H9 (cell line): ENCODE measurements around the gene KIF6. TPM values are rescaled to one million over a fixed set of nuclear protein-coding genes. Genes with fewer than 3 reads are reported as not detected.

Source experiments
- DNase-seq: peaks from one replicate; pipeline ENCODE4 v3.0.0-alpha.2; 2017
- H2AFZ ChIP-seq: one replicate; pipeline ENCODE4 v1.6.1; 2013; ENCODE audit warnings: mild to moderate bottlenecking, low read length, control low read depth, moderate library complexity
- H2AK5ac ChIP-seq: 2 replicates; pipeline ENCODE4 v1.6.1; 2013; ENCODE audit warnings: low read length, control low read depth, mixed read lengths; ENCODE audit not compliant: insufficient read length
- H2BK120ac ChIP-seq: one replicate; pipeline ENCODE4 v1.6.1; 2013; ENCODE audit warnings: low read depth, mild to moderate bottlenecking, low read length, control low read depth, inconsistent platforms; ENCODE audit not compliant: poor library complexity, severe bottlenecking
- H2BK12ac ChIP-seq: 2 replicates; pipeline ENCODE4 v1.6.1; 2013; ENCODE audit warnings: low read length, control low read depth, mixed read lengths, low read depth; ENCODE audit not compliant: insufficient read length
- H2BK15ac ChIP-seq: 2 replicates; pipeline ENCODE4 v1.6.1; 2013; ENCODE audit warnings: low read depth, low read length, control low read depth
- H2BK20ac ChIP-seq: one replicate; pipeline ENCODE4 v1.6.1; 2013; ENCODE audit warnings: low read depth, mild to moderate bottlenecking, low read length, control low read depth, inconsistent platforms; ENCODE audit not compliant: poor library complexity, severe bottlenecking
- H2BK5ac ChIP-seq: 2 replicates; pipeline ENCODE4 v1.6.1; 2013; ENCODE audit warnings: low read length, control low read depth, mixed read lengths; ENCODE audit not compliant: insufficient read length
- H3K14ac ChIP-seq: 2 replicates; pipeline ENCODE4 v1.6.1; 2013; ENCODE audit warnings: low read length, control low read depth; ENCODE audit not compliant: insufficient read depth
- H3K18ac ChIP-seq: 2 replicates; pipeline ENCODE4 v1.6.1; 2013; ENCODE audit warnings: low read depth, mild to moderate bottlenecking, mixed read lengths, low read length, control low read depth; ENCODE audit not compliant: insufficient read length
- H3K23ac ChIP-seq: 2 replicates; pipeline ENCODE4 v1.6.1; 2013; ENCODE audit warnings: low read length, control low read depth, mixed read lengths, low read depth; ENCODE audit not compliant: insufficient read length
- H3K23me2 ChIP-seq: 2 replicates; pipeline ENCODE4 v1.6.1; 2013; ENCODE audit warnings: low read depth, mild to moderate bottlenecking, mixed read lengths, low read length, control low read depth; ENCODE audit not compliant: insufficient read length, poor library complexity, severe bottlenecking
- H3K27ac ChIP-seq: 2 replicates; pipeline ENCODE4 v1.5.1; 2013; ENCODE audit warnings: low read length, control low read depth, mixed read lengths, low read depth; ENCODE audit not compliant: insufficient read length
- H3K27me3 ChIP-seq: 2 replicates; pipeline ENCODE4 v1.6.1; 2013; ENCODE audit warnings: low read length, control low read depth, inconsistent platforms; ENCODE audit not compliant: insufficient read depth
- H3K4ac ChIP-seq: 2 replicates; pipeline ENCODE4 v1.6.1; 2013; ENCODE audit warnings: low read depth, mild to moderate bottlenecking, control low read depth, inconsistent platforms, low read length, moderate library complexity
- H3K4me1 ChIP-seq: 2 replicates; pipeline ENCODE4 v1.6.1; 2013; ENCODE audit warnings: low read length, control low read depth, inconsistent platforms; ENCODE audit not compliant: insufficient read depth
- H3K4me2 ChIP-seq: 2 replicates; pipeline ENCODE4 v1.6.1; 2013; ENCODE audit warnings: low read length, control low read depth, mixed read lengths; ENCODE audit not compliant: insufficient read length, insufficient read depth
- H3K56ac ChIP-seq: 2 replicates; pipeline ENCODE4 v1.6.1; 2013; ENCODE audit warnings: low read depth, mild to moderate bottlenecking, mixed read lengths, low read length, control low read depth; ENCODE audit not compliant: insufficient read length
- H3K79me1 ChIP-seq: 2 replicates; pipeline ENCODE4 v1.6.1; 2013; ENCODE audit warnings: low read depth, mild to moderate bottlenecking, moderate library complexity, low read length, control low read depth, inconsistent platforms; ENCODE audit not compliant: insufficient read depth, poor library complexity, severe bottlenecking
- H3K79me2 ChIP-seq: 2 replicates; pipeline ENCODE4 v1.6.1; 2013; ENCODE audit warnings: low read length, control low read depth, inconsistent platforms; ENCODE audit not compliant: insufficient read depth
- H3K9ac ChIP-seq: 2 replicates; pipeline ENCODE4 v1.6.1; 2013; ENCODE audit warnings: low read length, control low read depth, mixed read lengths; ENCODE audit not compliant: insufficient read length; ENCODE audit errors: extremely low read depth
- H3K9me3 ChIP-seq: one replicate; pipeline ENCODE4 v1.6.1; 2013; ENCODE audit warnings: low read depth, low read length, inconsistent platforms; ENCODE audit not compliant: control insufficient read depth
- H3T11ph ChIP-seq: one replicate; pipeline ENCODE4 v1.6.1; 2013; ENCODE audit warnings: mild to moderate bottlenecking, low read length, control low read depth, inconsistent platforms
- H4K20me1 ChIP-seq: one replicate; pipeline ENCODE4 v1.6.1; 2013; ENCODE audit not compliant: control insufficient read depth, insufficient read length, insufficient read depth
- H4K5ac ChIP-seq: 2 replicates; pipeline ENCODE4 v1.6.1; 2013; ENCODE audit warnings: low read depth, mild to moderate bottlenecking, mixed read lengths, low read length, control low read depth; ENCODE audit not compliant: insufficient read length
- H4K8ac ChIP-seq: replicated peaks from 2 replicates; pipeline ENCODE4 v1.6.1; 2013; ENCODE audit warnings: low read length, control low read depth, mixed read lengths, low read depth; ENCODE audit not compliant: insufficient read length
- H4K91ac ChIP-seq: 2 replicates; pipeline ENCODE4 v1.6.1; 2013; ENCODE audit warnings: low read depth, mild to moderate bottlenecking, moderate library complexity, mixed read lengths, low read length, control low read depth; ENCODE audit not compliant: insufficient read length
- H3K27ac Mint-ChIP-seq, 3 experiments: 2 replicates in 2 of 3; 3 replicates in 1 of 3; pipeline ENCODE4 v1.8.0; 2020 to 2021; ENCODE audit warnings: mixed read lengths in 3 of 3, mild to moderate bottlenecking in 1 of 3, moderate library complexity in 1 of 3
- H3K27me3 Mint-ChIP-seq: 2 replicates; pipeline ENCODE4 v1.8.0; 2021; ENCODE audit warnings: low read depth, mild to moderate bottlenecking, moderate library complexity, mixed read lengths
- H3K36me3 Mint-ChIP-seq, 3 experiments: 2 replicates in 2 of 3; 3 replicates in 1 of 3; pipeline ENCODE4 v1.8.0; 2020 to 2021; ENCODE audit warnings: low read depth in 3 of 3, mixed read lengths in 3 of 3; ENCODE audit not compliant: insufficient read depth in 1 of 3
- H3K4me1 Mint-ChIP-seq, 2 experiments: 2 replicates each; pipeline ENCODE4 v1.8.0; 2020; ENCODE audit warnings: mixed read lengths in 2 of 2
- H3K4me3 Mint-ChIP-seq, 2 experiments: 2 replicates in 1 of 2; 3 replicates in 1 of 2; pipeline ENCODE4 v1.8.0; 2020 to 2021; ENCODE audit warnings: mild to moderate bottlenecking in 2 of 2, mixed read lengths in 2 of 2, moderate library complexity in 1 of 2
- H3K9me3 Mint-ChIP-seq, 2 experiments: 2 replicates in 1 of 2; 3 replicates in 1 of 2; pipeline ENCODE4 v1.8.0; 2020; ENCODE audit warnings: mild to moderate bottlenecking in 2 of 2, mixed read lengths in 2 of 2, moderate library complexity in 1 of 2
- CTCF ChIP-seq: fragments of 200-600 bp; sonication (generic); conservative IDR thresholded peaks from 3 replicates; pipeline ENCODE4 v1.8.0; 2021; ENCODE audit warnings: antibody characterized with exemption, mild to moderate bottlenecking
- whole genome bisulfite sequencing: extraction: QIAGEN DNeasy Blood & Tissue Kit; methylation state at CpG from one replicate; pipeline ENCODE4 v1.1.7; 2013; ENCODE audit warnings: missing lambda C conversion rate, low lambda C conversion rate, mixed read lengths; ENCODE audit not compliant: insufficient read length; ENCODE audit errors: extremely low coverage; 5-methylcytosine and 5-hydroxymethylcytosine counted together
- total RNA-seq: library from RNA; stranded (reverse); gene quantifications from 2 replicates; pipeline ENCODE4 v1.2.1, GENCODE V29; 2021

KIF6 gene
- total RNA-seq, 1 experiment from 2014 or later, result 0.63 TPM

GRCh38 chr6:39365281-39366074 lies 359.7 kb downstream of the KIF6 start:
- H2BK12ac ChIP-seq, result no peak overlapping the region
- H3K27ac ChIP-seq, result no peak overlapping the region
- H3K9me3 ChIP-seq, result no peaks in the 10 kb centered on the region
- WGBS, result no CpG with 5 or more reads among the region's 13 CpGs
- no peaks in the 10 kb centered on the region for H3K27me3 ChIP-seq
- H3K4me1 ChIP-seq, result no peaks in the 10 kb centered on the region
- H2BK120ac ChIP-seq, result no peak overlapping the region
- no peak overlapping the region for H3K56ac ChIP-seq
- no peaks in the 10 kb centered on the region for H3K23me2 ChIP-seq
- no peak overlapping the region; the same call in 1 of the 2 replicates for H3K14ac ChIP-seq
- no peak overlapping the region for H2AFZ ChIP-seq
- H3K27me3 Mint-ChIP-seq, result peaks cover 15% of the 10 kb centered on the region
- no peak overlapping the region for H2BK5ac ChIP-seq
- H2AK5ac ChIP-seq, result no peak overlapping the region
- TF ChIP-seq CTCF, result no peak
- H3K23ac ChIP-seq, result no peak overlapping the region
- no peak overlapping the region for H3K18ac ChIP-seq
- H3K79me2 ChIP-seq, result no peaks in the 10 kb centered on the region
- H3K4me3 Mint-ChIP-seq, result no peak overlapping the region
- no peaks in the 10 kb centered on the region for H4K20me1 ChIP-seq
- no peak overlapping the region for H4K5ac ChIP-seq
- H3K9me3 Mint-ChIP-seq, result no peaks in the 10 kb centered on the region
- no peaks in the 10 kb centered on the region for H3K36me3 Mint-ChIP-seq
- H3K79me1 ChIP-seq, result no peaks in the 10 kb centered on the region
- no peak overlapping the region for H3K9ac ChIP-seq
- H3T11ph ChIP-seq, result no peak overlapping the region
- H2BK15ac ChIP-seq, result no peak overlapping the region
- no peak overlapping the region for H3K4ac ChIP-seq
- H3K27ac Mint-ChIP-seq, result no peak overlapping the region
- no peak overlapping the region for H4K8ac ChIP-seq
- no peak overlapping the region for H3K4me2 ChIP-seq
- no peak for DNase-seq
- H3K4me1 Mint-ChIP-seq, result peaks cover 14 to 23% of the 10 kb centered on the region in 2 experiments
- H2BK20ac ChIP-seq, result no peak overlapping the region
- no peak overlapping the region for H4K91ac ChIP-seq
